ENCODE data around the gene AP4B1. TPM values are rescaled to one million over a fixed set of nuclear protein-coding genes. Genes with fewer than 3 reads are reported as not detected.

Gene AP4B1
- total and polyA plus RNA-seq, 2 donors (not counting 1 experiment from before 2014, with no cell fraction given), result 52.2 to 55.2 TPM

DNA sequence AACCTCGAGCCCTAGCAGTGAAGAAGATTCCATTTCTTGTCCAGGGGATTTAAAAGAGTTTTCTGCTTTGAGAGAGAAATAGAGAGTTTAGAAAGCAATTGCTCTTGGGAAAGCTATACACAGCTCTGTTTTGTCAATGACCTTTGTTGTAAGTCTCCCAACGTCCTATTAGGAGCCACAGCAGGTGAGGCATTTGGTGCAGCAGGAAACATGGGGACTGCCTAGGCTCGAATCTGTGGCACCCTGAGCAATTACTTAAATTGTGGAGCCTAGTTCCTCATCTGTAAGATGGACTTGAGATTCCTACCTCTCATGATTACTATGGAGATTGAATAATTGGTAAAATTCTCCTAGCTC, 8.7 kb upstream of the AP4B1 start:
- H3K9ac ChIP-seq (ENCODE audit: low read length), result no peak overlapping the region
- H3K4me1 Mint-ChIP-seq, result no peaks in the 10 kb centered on the region
- H3K27ac ChIP-seq (ENCODE audit: low read length in 2 of 2), result no peak overlapping the region
- H3K27me3 ChIP-seq (replicated peaks in 1 of 4; ENCODE audit: control extremely low read depth in 1 of 4, control insufficient read depth in 3 of 4, insufficient read depth in 4 of 4, low read length in 3 of 4), result no peaks in the 10 kb centered on the region
- no peaks in the 10 kb centered on the region for H3K9me3 Mint-ChIP-seq (ENCODE audit: insufficient read depth)
- 94% methylated on average over 2 of the region's 3 CpGs for WGBS (ENCODE audit: insufficient coverage)
- no peak overlapping the region for H2AFZ ChIP-seq (ENCODE audit: insufficient read depth, low read depth, low read length, poor library complexity, severe bottlenecking)
- H3K9me3 ChIP-seq (ENCODE audit: control extremely low read depth in 1 of 3, control insufficient read depth in 2 of 3, insufficient read depth in 1 of 3, low read length in 2 of 3), result no peaks in the 10 kb centered on the region
- no peaks in the 10 kb centered on the region for H3K27me3 Mint-ChIP-seq
- no peak for DNase-seq
- H3K4me2 ChIP-seq (replicated peaks; ENCODE audit: low read depth, low read length, poor library complexity, severe bottlenecking), result no peak overlapping the region
- no peaks in the 10 kb centered on the region for H3K79me2 ChIP-seq (ENCODE audit: control insufficient read depth, insufficient read depth, low read length)
- peaks cover 0 to 30% of the 10 kb centered on the region in 2 experiments for H3K36me3 ChIP-seq (replicated peaks in 1 of 2; ENCODE audit: control extremely low read depth in 1 of 2, control insufficient read depth in 1 of 2, extremely low read depth in 1 of 2, insufficient read depth in 2 of 2, low read length in 1 of 2)
- ChIA-PET POLR2A (no interaction called here), CTCF (interaction anchor here (1.2 kb wide), 1 partner anchor 78 kb away, joined by 4 read pairs; no protein-coding TSS in a partner anchor)
- TF ChIP-seq EZH2 (IDR thresholded peaks at IDR 0.05; ENCODE audit: borderline replicate concordance, insufficient read depth, low read depth, low read length, poor library complexity, severe bottlenecking), result no peak
- TF ChIP-seq, protein P1, sequence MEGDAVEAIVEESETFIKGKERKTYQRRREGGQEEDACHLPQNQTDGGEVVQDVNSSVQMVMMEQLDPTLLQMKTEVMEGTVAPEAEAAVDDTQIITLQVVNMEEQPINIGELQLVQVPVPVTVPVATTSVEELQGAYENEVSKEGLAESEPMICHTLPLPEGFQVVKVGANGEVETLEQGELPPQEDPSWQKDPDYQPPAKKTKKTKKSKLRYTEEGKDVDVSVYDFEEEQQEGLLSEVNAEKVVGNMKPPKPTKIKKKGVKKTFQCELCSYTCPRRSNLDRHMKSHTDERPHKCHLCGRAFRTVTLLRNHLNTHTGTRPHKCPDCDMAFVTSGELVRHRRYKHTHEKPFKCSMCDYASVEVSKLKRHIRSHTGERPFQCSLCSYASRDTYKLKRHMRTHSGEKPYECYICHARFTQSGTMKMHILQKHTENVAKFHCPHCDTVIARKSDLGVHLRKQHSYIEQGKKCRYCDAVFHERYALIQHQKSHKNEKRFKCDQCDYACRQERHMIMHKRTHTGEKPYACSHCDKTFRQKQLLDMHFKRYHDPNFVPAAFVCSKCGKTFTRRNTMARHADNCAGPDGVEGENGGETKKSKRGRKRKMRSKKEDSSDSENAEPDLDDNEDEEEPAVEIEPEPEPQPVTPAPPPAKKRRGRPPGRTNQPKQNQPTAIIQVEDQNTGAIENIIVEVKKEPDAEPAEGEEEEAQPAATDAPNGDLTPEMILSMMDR (IDR thresholded peaks at IDR 0.05), result no peak
- ATAC-seq (ENCODE audit: low read depth), result no peak
- H3K4me3 ChIP-seq (ENCODE audit: control extremely low read depth in 1 of 5, extremely low read depth in 1 of 5, insufficient read depth in 1 of 5, low read depth in 2 of 5, low read length in 4 of 5), result no peak overlapping the region
- intact Hi-C loops (cut with micrococcal nuclease), result no loop called here
- no peak overlapping the region for H3K4me3 Mint-ChIP-seq
- H3K4me1 ChIP-seq (ENCODE audit: control insufficient read depth in 2 of 2, insufficient read depth in 2 of 2, low read length in 2 of 2), result no peaks in the 10 kb centered on the region
- no peaks in the 10 kb centered on the region for H4K20me1 ChIP-seq (ENCODE audit: control insufficient read depth, insufficient read depth, low read length, poor library complexity, severe bottlenecking)
- H3K27ac Mint-ChIP-seq, result no peak overlapping the region

DNA sequence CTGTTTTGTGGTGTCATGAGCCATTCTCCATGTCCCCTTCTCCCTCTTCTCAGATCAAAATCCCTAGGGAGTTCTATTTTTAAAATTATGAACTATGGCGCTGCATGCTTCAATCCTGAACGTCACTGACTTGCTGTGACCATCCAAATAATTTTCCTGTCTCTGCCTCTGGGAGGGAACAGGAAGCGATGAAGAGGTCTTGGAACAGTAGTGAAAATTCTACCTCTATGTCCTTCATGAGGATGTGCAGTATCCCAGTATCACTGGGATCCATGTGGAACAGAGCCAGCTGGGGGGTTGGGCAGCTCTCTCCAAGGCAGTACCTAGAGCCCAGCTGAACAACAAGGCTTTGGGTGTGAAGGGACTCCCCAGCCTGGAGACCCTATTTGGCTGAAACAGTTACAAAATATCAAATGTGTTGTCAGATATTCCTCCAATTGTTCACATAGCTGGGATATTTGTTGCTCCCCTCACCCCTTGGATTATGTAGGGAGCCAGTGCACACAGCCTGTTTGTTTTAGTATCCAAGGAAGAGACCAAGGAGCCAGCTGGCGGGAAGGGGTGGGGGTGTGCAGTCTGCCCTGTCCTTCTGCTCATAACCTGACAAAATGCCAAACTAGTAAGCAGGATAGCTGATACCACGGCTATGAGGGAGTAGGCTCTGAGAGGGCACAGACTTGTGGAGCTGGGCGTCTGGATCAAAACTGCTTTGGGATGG, 8.2 kb upstream of the AP4B1 start:
- Mint-ChIP-seq H3K4me1 (no peaks in the 10 kb centered on the region), H3K4me3 (no peak overlapping the region), H3K9me3 (ENCODE audit: insufficient read depth) (no peaks in the 10 kb centered on the region), H3K27me3 (no peaks in the 10 kb centered on the region), H3K27ac (no peak overlapping the region)
- Histone ChIP-seq H2AFZ (ENCODE audit: insufficient read depth, low read depth, low read length, poor library complexity, severe bottlenecking) (no peak overlapping the region), H3K9ac (ENCODE audit: low read length) (no peak overlapping the region), H3K4me3 (ENCODE audit: control extremely low read depth in 1 of 5, extremely low read depth in 1 of 5, insufficient read depth in 1 of 5, low read depth in 2 of 5, low read length in 4 of 5) (no peak overlapping the region), H3K27ac (ENCODE audit: low read length in 2 of 2) (no peak overlapping the region), H3K79me2 (ENCODE audit: control insufficient read depth, insufficient read depth, low read length) (no peaks in the 10 kb centered on the region), H3K4me2 (replicated peaks; ENCODE audit: low read depth, low read length, poor library complexity, severe bottlenecking) (no peak overlapping the region), H3K9me3 (ENCODE audit: control extremely low read depth in 1 of 3, control insufficient read depth in 2 of 3, insufficient read depth in 1 of 3, low read length in 2 of 3) (no peaks in the 10 kb centered on the region), H4K20me1 (ENCODE audit: control insufficient read depth, insufficient read depth, low read length, poor library complexity, severe bottlenecking) (no peaks in the 10 kb centered on the region), H3K27me3 (replicated peaks in 1 of 4; ENCODE audit: control extremely low read depth in 1 of 4, control insufficient read depth in 3 of 4, insufficient read depth in 4 of 4, low read length in 3 of 4) (no peaks in the 10 kb centered on the region), H3K36me3 (replicated peaks in 1 of 2; ENCODE audit: control extremely low read depth in 1 of 2, control insufficient read depth in 1 of 2, extremely low read depth in 1 of 2, insufficient read depth in 2 of 2, low read length in 1 of 2) (peaks cover 0 to 33% of the 10 kb centered on the region in 2 experiments), H3K4me1 (ENCODE audit: control insufficient read depth in 2 of 2, insufficient read depth in 2 of 2, low read length in 2 of 2) (no peaks in the 10 kb centered on the region)
- ATAC-seq (ENCODE audit: low read depth) (no peak), DNase-seq (no peak)
- intact Hi-C loops (cut with micrococcal nuclease), result no loop called here
- 100% methylated on average over 2 of the region's 6 CpGs for WGBS (ENCODE audit: insufficient coverage)
- TF ChIP-seq, protein P1 (IDR thresholded peaks at IDR 0.05), result no peak
- TF ChIP-seq EZH2 (IDR thresholded peaks at IDR 0.05; ENCODE audit: borderline replicate concordance, insufficient read depth, low read depth, low read length, poor library complexity, severe bottlenecking), result no peak
- POLR2A ChIA-PET, result no interaction called here
- CTCF ChIA-PET, result interaction anchor here (1.2 kb wide), 1 partner anchor 77 kb away, joined by 4 read pairs; no protein-coding TSS in a partner anchor
